HG02763 (cell line): ENCODE data around the gene ATRIP.

Source experiments
- ATAC-seq: cut with Tn5 transposase; IDR thresholded peaks from one replicate; pipeline ENCODE4 v1.9.1; 2021; ENCODE audit warnings: mild to moderate bottlenecking, moderate library complexity; ENCODE audit not compliant: unreplicated experiment

The ATRIP gene

GRCh38 chr3:48423241-48423882, 23.2 kb upstream of the ATRIP start:
- ATAC-seq: no peak

- no peak for ATAC-seq
Measured at GRCh38 chr3:48423883-48424695, 22.4 kb upstream of the ATRIP start.

GRCh38 chr3:48425281-48425812, 21.2 kb upstream of the ATRIP start:
- ATAC-seq: no peak

- no peak for ATAC-seq
Measured at GRCh38 chr3:48426401-48426909, 20.1 kb upstream of the ATRIP start.

- no peak for ATAC-seq
Measured at GRCh38 chr3:48426944-48427629, 19.4 kb upstream of the ATRIP start.

GRCh38 chr3:48427630-48427962, 18.9 kb upstream of the ATRIP start:
- no peak for ATAC-seq

GRCh38 chr3:48428088-48428571, 18.4 kb upstream of the ATRIP start:
- ATAC-seq: no peak

GRCh38 chr3:48428572-48429316, 17.8 kb upstream of the ATRIP start:
- ATAC-seq: no peak

GRCh38 chr3:48429317-48429959, 17.1 kb upstream of the ATRIP start:
- no peak for ATAC-seq

GRCh38 chr3:48429960-48430707, 16.4 kb upstream of the ATRIP start, which contains the start of gene PLXNB1:
Gene PLXNB1, minus strand, starts transcription at chr3:48430086. Its CDS starts 5,475 bp downstream, at chr3:48424611.
- ATAC-seq: no peak

GRCh38 chr3:48430708-48431101, 15.8 kb upstream of the ATRIP start:
- ATAC-seq: no peak

- ATAC-seq: no peak
Measured at GRCh38 chr3:48431224-48432029, 15.1 kb upstream of the ATRIP start.

GRCh38 chr3:48432411-48433371, 13.8 kb upstream of the ATRIP start:
- ATAC-seq: no peak

GRCh38 chr3:48433472-48434118, 12.9 kb upstream of the ATRIP start:
- ATAC-seq: no peak

- no peak for ATAC-seq
Measured at GRCh38 chr3:48434591-48435222, 11.8 kb upstream of the ATRIP start.

- no peak for ATAC-seq
Measured at GRCh38 chr3:48435223-48435595, 11.3 kb upstream of the ATRIP start.
